Activated CD4-positive, CD25-positive, alpha-beta regulatory T cell (primary cell): ENCODE measurements around the gene TRO.

Experiments used
- DNase-seq, 4 experiments: peaks; one replicate each; lab custom pipeline; 2025; lab: John Stamatoyannopoulos, UW

Gene TRO

GRCh38 chrX:54950730-54951375 is 30.2 kb downstream of the TRO start:
- DNase-seq, result no peak

- DNase-seq, result no peak
Measured at GRCh38 chrX:54961750-54962149, 41.1 kb downstream of the TRO start.

GRCh38 chrX:54964766-54965497 is 44.3 kb downstream of the TRO start:
- DNase-seq, result no peak

GRCh38 chrX:54977387-54977786 is 56.8 kb downstream of the TRO start:
- DNase-seq, result no peak

GRCh38 chrX:54978448-54978847 is 57.8 kb downstream of the TRO start:
- no peak for DNase-seq

GRCh38 chrX:54979432-54979831 is 58.8 kb downstream of the TRO start:
- no peak for DNase-seq

GRCh38 chrX:54980334-54980733 is 59.7 kb downstream of the TRO start:
- no peak for DNase-seq
